Immature natural killer cell (primary cell): ENCODE data around the gene PDE11A. TPM values are rescaled to one million over a fixed set of nuclear protein-coding genes. Genes with fewer than 3 reads are reported as not detected.

Experiments
- DNase-seq, 3 donors: peaks; one replicate each; pipeline ENCODE4 v3.0.0; 2022; ENCODE audit warnings: mixed read lengths in 1 of 3
- H3K27ac Mint-ChIP-seq, 6 donors: one replicate each; pipeline ENCODE4 v1.8.0; 2020; ENCODE audit warnings: mixed read lengths in 6 of 6, mild to moderate bottlenecking in 5 of 6, inconsistent platforms in 4 of 6, moderate library complexity in 3 of 6
- H3K27me3 Mint-ChIP-seq, 3 donors: one replicate each; pipeline ENCODE4 v1.8.0; 2020 to 2021; ENCODE audit warnings: low read depth in 3 of 3, mild to moderate bottlenecking in 3 of 3, mixed read lengths in 3 of 3, moderate library complexity in 3 of 3, inconsistent platforms in 1 of 3
- H3K36me3 Mint-ChIP-seq, 3 donors: one replicate each; pipeline ENCODE4 v1.8.0; 2020; ENCODE audit warnings: mixed read lengths in 3 of 3, inconsistent platforms in 2 of 3, mild to moderate bottlenecking in 2 of 3
- H3K4me1 Mint-ChIP-seq, 2 donors: one replicate each; pipeline ENCODE4 v1.8.0; 2020; ENCODE audit warnings: inconsistent platforms in 2 of 2, mild to moderate bottlenecking in 2 of 2, mixed read lengths in 2 of 2, moderate library complexity in 1 of 2
- H3K4me3 Mint-ChIP-seq, 5 donors: one replicate each; pipeline ENCODE4 v1.8.0; 2020; ENCODE audit warnings: mild to moderate bottlenecking in 5 of 5, mixed read lengths in 5 of 5, inconsistent platforms in 3 of 5, moderate library complexity in 3 of 5
- H3K9me3 Mint-ChIP-seq, 6 donors: one replicate each; pipeline ENCODE4 v1.8.0; 2020; ENCODE audit warnings: mild to moderate bottlenecking in 6 of 6, mixed read lengths in 6 of 6, inconsistent platforms in 4 of 6, moderate library complexity in 3 of 6
- polyA plus RNA-seq, 3 donors: library from polyadenylated mRNA; unstranded; fragments of 300-500 nt; fragmentation: Illumina TruSeq; gene quantifications; one replicate each; pipeline ENCODE4 v1.2.3, GENCODE V29; 2021

Gene PDE11A
- polyA plus RNA-seq, 3 donors from 2014 or later: not detected

- peaks cover 0 to 7% (median 5%) of the 10 kb centered on the region in 3 donors for H3K27me3 Mint-ChIP-seq
These were observed 324.2 kb downstream of the PDE11A start for GRCh38 chr2:177748360-177748759.

GRCh38 chr2:177747384-177747783 lies 325.2 kb downstream of the PDE11A start:
- H3K4me3 Mint-ChIP-seq: no peak overlapping the region
- no peaks in the 10 kb centered on the region for H3K9me3 Mint-ChIP-seq
- H3K4me1 Mint-ChIP-seq: no peaks in the 10 kb centered on the region
- H3K27me3 Mint-ChIP-seq: peaks cover 0 to 10% (median 5%) of the 10 kb centered on the region in 3 donors
- no peak overlapping the region for H3K27ac Mint-ChIP-seq
- no peak for DNase-seq
- no peaks in the 10 kb centered on the region for H3K36me3 Mint-ChIP-seq

More at GRCh38 chr2:177748360-177748759, 324.2 kb downstream of the PDE11A start:
- no peaks in the 10 kb centered on the region for H3K4me1 Mint-ChIP-seq
- no peak overlapping the region for H3K27ac Mint-ChIP-seq
- H3K4me3 Mint-ChIP-seq: no peak overlapping the region
- H3K9me3 Mint-ChIP-seq: no peaks in the 10 kb centered on the region
- DNase-seq: no peak
- no peaks in the 10 kb centered on the region for H3K36me3 Mint-ChIP-seq

GRCh38 chr2:177746358-177746757 lies 326.2 kb downstream of the PDE11A start:
- DNase-seq: no peak
- H3K36me3 Mint-ChIP-seq: no peaks in the 10 kb centered on the region
- peaks cover 2 to 10% (median 5%) of the 10 kb centered on the region in 3 donors for H3K27me3 Mint-ChIP-seq
- H3K4me1 Mint-ChIP-seq: no peaks in the 10 kb centered on the region
- no peak overlapping the region for H3K27ac Mint-ChIP-seq
- no peaks in the 10 kb centered on the region for H3K9me3 Mint-ChIP-seq
- H3K4me3 Mint-ChIP-seq: no peak overlapping the region

- no peaks in the 10 kb centered on the region for H3K36me3 Mint-ChIP-seq
- peaks cover 2 to 10% (median 3%) of the 10 kb centered on the region in 3 donors for H3K27me3 Mint-ChIP-seq
- no peak for DNase-seq
- no peaks in the 10 kb centered on the region for H3K9me3 Mint-ChIP-seq
- no peaks in the 10 kb centered on the region for H3K4me1 Mint-ChIP-seq
- no peak overlapping the region for H3K4me3 Mint-ChIP-seq
- H3K27ac Mint-ChIP-seq: no peak overlapping the region
These were observed 327.0 kb downstream of the PDE11A start for GRCh38 chr2:177745531-177745930.

- H3K4me3 Mint-ChIP-seq: no peak overlapping the region
- H3K36me3 Mint-ChIP-seq: no peaks in the 10 kb centered on the region
- no peak for DNase-seq
- no peaks in the 10 kb centered on the region for H3K9me3 Mint-ChIP-seq
- H3K27me3 Mint-ChIP-seq: peaks cover 2 to 11% (median 3%) of the 10 kb centered on the region in 3 donors
- H3K4me1 Mint-ChIP-seq: no peaks in the 10 kb centered on the region
- no peak overlapping the region for H3K27ac Mint-ChIP-seq
These were observed 329.7 kb downstream of the PDE11A start for GRCh38 chr2:177742851-177743250.

- Mint-ChIP-seq H3K4me1 (no peaks in the 10 kb centered on the region), H3K27ac (no peak overlapping the region), H3K36me3 (no peaks in the 10 kb centered on the region), H3K9me3 (no peaks in the 10 kb centered on the region), H3K4me3 (no peak overlapping the region), H3K27me3 (peaks cover 2 to 11% (median 3%) of the 10 kb centered on the region in 3 donors)
- DNase-seq: no peak
These were observed 330.7 kb downstream of the PDE11A start for GRCh38 chr2:177741866-177742265.

GRCh38 chr2:177740700-177741099 lies 331.9 kb downstream of the PDE11A start:
- DNase-seq: no peak
- H3K27me3 Mint-ChIP-seq: peaks cover 0 to 5% (median 4%) of the 10 kb centered on the region in 3 donors
- no peaks in the 10 kb centered on the region for H3K4me1 Mint-ChIP-seq
- no peaks in the 10 kb centered on the region for H3K36me3 Mint-ChIP-seq
- no peaks in the 10 kb centered on the region for H3K9me3 Mint-ChIP-seq
- no peak overlapping the region for H3K4me3 Mint-ChIP-seq
- H3K27ac Mint-ChIP-seq: no peak overlapping the region

- Mint-ChIP-seq H3K4me1 (no peaks in the 10 kb centered on the region), H3K27me3 (peaks cover 0 to 9% (median 4%) of the 10 kb centered on the region in 3 donors), H3K9me3 (peaks cover 0 to 2% (median 0%) of the 10 kb centered on the region in 6 donors), H3K4me3 (no peak overlapping the region), H3K36me3 (no peaks in the 10 kb centered on the region), H3K27ac (no peak overlapping the region)
- no peak for DNase-seq
These were observed 333.9 kb downstream of the PDE11A start for GRCh38 chr2:177738461-177739235.

GRCh38 chr2:177735318-177735803 lies 337.2 kb downstream of the PDE11A start:
- no peak for DNase-seq
- H3K36me3 Mint-ChIP-seq: no peaks in the 10 kb centered on the region
- no peak overlapping the region for H3K4me3 Mint-ChIP-seq
- peaks cover 0 to 2% (median 0%) of the 10 kb centered on the region in 6 donors for H3K9me3 Mint-ChIP-seq
- H3K27me3 Mint-ChIP-seq: peaks cover 0 to 13% (median 2%) of the 10 kb centered on the region in 3 donors
- no peaks in the 10 kb centered on the region for H3K4me1 Mint-ChIP-seq
- H3K27ac Mint-ChIP-seq: no peak overlapping the region

- no peaks in the 10 kb centered on the region for H3K4me1 Mint-ChIP-seq
- H3K9me3 Mint-ChIP-seq: peaks cover 0 to 2% (median 0%) of the 10 kb centered on the region in 6 donors
- no peak overlapping the region for H3K4me3 Mint-ChIP-seq
- DNase-seq: no peak
- no peaks in the 10 kb centered on the region for H3K36me3 Mint-ChIP-seq
- H3K27ac Mint-ChIP-seq: no peak overlapping the region
- peaks cover 0 to 17% (median 2%) of the 10 kb centered on the region in 3 donors for H3K27me3 Mint-ChIP-seq
These were observed 339.2 kb downstream of the PDE11A start for GRCh38 chr2:177733322-177733855.

- H3K27ac Mint-ChIP-seq: no peak overlapping the region
- H3K36me3 Mint-ChIP-seq: no peaks in the 10 kb centered on the region
- H3K27me3 Mint-ChIP-seq: peaks cover 0 to 20% (median 2%) of the 10 kb centered on the region in 3 donors
- no peak overlapping the region for H3K4me3 Mint-ChIP-seq
- DNase-seq: no peak
- no peaks in the 10 kb centered on the region for H3K4me1 Mint-ChIP-seq
- H3K9me3 Mint-ChIP-seq: peaks cover 0 to 2% (median 0%) of the 10 kb centered on the region in 6 donors
These were observed 341.2 kb downstream of the PDE11A start for GRCh38 chr2:177731384-177731783.

GRCh38 chr2:177730792-177731191 lies 341.8 kb downstream of the PDE11A start:
- DNase-seq: no peak
- no peaks in the 10 kb centered on the region for H3K4me1 Mint-ChIP-seq
- H3K27ac Mint-ChIP-seq: no peak overlapping the region
- H3K4me3 Mint-ChIP-seq: no peak overlapping the region
- H3K36me3 Mint-ChIP-seq: no peaks in the 10 kb centered on the region
- H3K27me3 Mint-ChIP-seq: peaks cover 0 to 20% (median 0%) of the 10 kb centered on the region in 3 donors
- peaks cover 0 to 2% (median 0%) of the 10 kb centered on the region in 6 donors for H3K9me3 Mint-ChIP-seq

GRCh38 chr2:177730363-177730762 lies 342.2 kb downstream of the PDE11A start:
- no peak for DNase-seq
- Mint-ChIP-seq H3K9me3 (peaks cover 0 to 2% (median 0%) of the 10 kb centered on the region in 6 donors), H3K36me3 (no peaks in the 10 kb centered on the region), H3K4me1 (no peaks in the 10 kb centered on the region), H3K27me3 (peaks cover 0 to 20% (median 1%) of the 10 kb centered on the region in 3 donors), H3K27ac (no peak overlapping the region), H3K4me3 (no peak overlapping the region)

GRCh38 chr2:177728920-177729319 lies 343.7 kb downstream of the PDE11A start:
- peaks cover 0 to 16% (median 1%) of the 10 kb centered on the region in 3 donors for H3K27me3 Mint-ChIP-seq
- H3K4me3 Mint-ChIP-seq: no peak overlapping the region
- no peaks in the 10 kb centered on the region for H3K9me3 Mint-ChIP-seq
- no peak overlapping the region for H3K27ac Mint-ChIP-seq
- H3K4me1 Mint-ChIP-seq: no peaks in the 10 kb centered on the region
- no peak for DNase-seq
- no peaks in the 10 kb centered on the region for H3K36me3 Mint-ChIP-seq
